GM12878 (cell line): ENCODE measurements around the gene PHACTR1. TPM values are rescaled to one million over a fixed set of nuclear protein-coding genes. Genes with fewer than 3 reads are reported as not detected.

Experiments used
- ATF3 ChIP-seq: IDR thresholded peaks from 2 replicates; pipeline ENCODE4 v1.6.1; 2011; ENCODE audit warnings: low read depth, mild to moderate bottlenecking, low read length, moderate library complexity, borderline replicate concordance; ENCODE audit errors: extremely low read depth
- BCL11A ChIP-seq: IDR thresholded peaks from 2 replicates; pipeline ENCODE4 v1.6.1; 2011; ENCODE audit warnings: low read depth, low read length
- CBX5 ChIP-seq: sonication (generic); IDR thresholded peaks from 2 replicates; pipeline ENCODE4 v1.6.1; 2016; ENCODE audit warnings: low read depth, moderate library complexity, mild to moderate bottlenecking, inconsistent platforms
- E4F1 ChIP-seq: fragments of 450-650 bp; IDR thresholded peaks from 2 replicates; pipeline ENCODE4 v1.6.1; 2018; ENCODE audit warnings: borderline replicate concordance, mild to moderate bottlenecking; ENCODE audit not compliant: partially characterized antibody
- HCFC1 ChIP-seq: fragments of 150-350 bp; IDR thresholded peaks from 2 replicates; pipeline ENCODE4 v1.6.1; 2014; ENCODE audit warnings: low read length
- MLLT1 ChIP-seq: fragments of 450-650 bp; IDR thresholded peaks from 2 replicates; pipeline ENCODE4 v1.6.1; 2016; ENCODE audit warnings: mild to moderate bottlenecking
- NKRF ChIP-seq: fragments of 450-650 bp; conservative IDR thresholded peaks from 2 replicates; pipeline ENCODE4 v1.6.1; 2017; ENCODE audit warnings: mild to moderate bottlenecking, moderate library complexity
- NR2F1 ChIP-seq: fragments of 450-650 bp; conservative IDR thresholded peaks from 2 replicates; pipeline ENCODE4 v1.6.1; 2017; ENCODE audit warnings: mild to moderate bottlenecking
- POLR2AphosphoS2 ChIP-seq: IDR thresholded peaks from 2 replicates; pipeline ENCODE4 v1.6.1; 2011; ENCODE audit warnings: low read depth, mild to moderate bottlenecking, low read length, improper control_type of control experiment, moderate library complexity
- TCF12 ChIP-seq: IDR thresholded peaks from 2 replicates; pipeline ENCODE4 v1.6.1; 2011; ENCODE audit warnings: low read depth, mild to moderate bottlenecking, low read length
- ZBTB4 ChIP-seq: fragments of 450-650 bp; formaldehyde crosslinking; IDR thresholded peaks from 2 replicates; pipeline ENCODE4 v1.4.0; 2022; ENCODE audit warnings: mild to moderate bottlenecking, moderate library complexity
- ZNF592 ChIP-seq: fragments of 450-650 bp; IDR thresholded peaks from 2 replicates; pipeline ENCODE4 v1.6.1; 2017; ENCODE audit warnings: mild to moderate bottlenecking, moderate library complexity
- polyA plus RNA-seq, 11 experiments: library from polyadenylated mRNA; depleted of rRNA in 4 of 11; unstranded in 6 of 11; stranded (reverse) in 5 of 11; fragments of >200 nt; fragmentation: Nextera tagmentation in 4 of 11; fragmentation: Illumina TruSeq in 1 of 11; extraction: Ambion mirVana in 4 of 11; extraction: Trizol in 1 of 11; gene quantifications; 1 replicate in 1 of 11; 2 replicates in 10 of 11; pipeline versions ENCODE4 v1.2.1 to v1.2.3, GENCODE V29; 2011 to 2016; ENCODE audit warnings: inconsistent platforms in 2 of 11, missing spikeins in 2 of 11, low read depth in 1 of 11
- total RNA-seq, 4 experiments: library from RNA; depleted of rRNA in 3 of 4; stranded (reverse); fragments of >200 nt in 3 of 4; fragmentation: Illumina TruSeq in 1 of 4; extraction: Trizol in 1 of 4; gene quantifications; 2 replicates each; pipeline versions ENCODE4 v1.2.1 to v1.2.3, GENCODE V29; 2013 to 2021

The PHACTR1 gene
- total and polyA plus RNA-seq, 10 of the 15 experiments (the other 5 are each of a cell fraction or from before 2014, with no cell fraction given), result 34.2 to 94.6 (median 62.3) TPM

- TF ChIP-seq ZNF592, result no peak
- no peak for TF ChIP-seq HCFC1
- TF ChIP-seq ZBTB4, result no peak
- TF ChIP-seq NR2F1, result no peak
- TF ChIP-seq POLR2AphosphoS2, result no peak
- no peak for TF ChIP-seq BCL11A
- TF ChIP-seq MLLT1, result no peak
- no peak for TF ChIP-seq ATF3
- TF ChIP-seq CBX5, result no peak
- TF ChIP-seq NKRF, result no peak
- no peak for TF ChIP-seq TCF12
- no peak for TF ChIP-seq E4F1
Measured at GRCh38 chr6:12729467-12729866, 12.9 kb downstream of the PHACTR1 start (continued).
